ENCODE results near the gene DLGAP4.

DNA sequence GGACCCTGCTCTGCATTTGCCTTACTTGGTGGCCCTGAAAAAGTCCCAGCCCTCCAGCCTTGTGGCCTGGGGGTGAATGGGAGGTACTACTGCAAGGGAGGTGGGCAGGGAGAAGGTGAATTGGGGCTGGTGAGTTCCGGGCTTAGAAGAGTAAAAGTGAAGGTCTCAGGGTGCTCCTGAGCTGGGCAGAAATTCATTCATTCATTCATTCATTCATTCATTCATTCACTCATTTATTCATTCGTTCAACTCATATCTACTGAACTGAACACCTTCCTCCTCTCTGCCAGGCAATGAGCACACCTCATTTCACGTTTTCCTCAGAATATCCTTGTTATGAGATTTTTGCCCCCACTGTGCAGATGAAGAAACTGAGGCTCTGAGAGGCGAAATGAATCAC lies 6.7 kb upstream of the DLGAP4 start:
- no peak for TF ChIP-seq CTCF (conservative IDR thresholded peaks at IDR 0.05 in 1 of 2, IDR thresholded peaks at IDR 0.05 in 1 of 2; ENCODE audit: extremely low read depth in 1 of 2, insufficient read depth in 1 of 2, low read depth in 1 of 2, low read length in 2 of 2)
- TF ChIP-seq EZH2 (IDR thresholded peaks at IDR 0.05; ENCODE audit: borderline replicate concordance, low read length): no peak
